CD4-positive, CD25-positive, alpha-beta regulatory T cell (primary cell): ENCODE measurements around the gene PMF1. TPM values are rescaled to one million over a fixed set of nuclear protein-coding genes. Genes with fewer than 3 reads are reported as not detected.
A peak's percentile ranks its signal among the peaks of the same experiment; 100 is the strongest.

Experiments
- ATAC-seq, 2 donors: fragments of 150-1000 bp; cut with Tn5 transposase; one replicate each; pipeline ENCODE4 v1.10.0; 2021; ENCODE audit warnings: low read depth in 2 of 2, moderate number of reproducible peaks in 2 of 2, moderate library complexity in 1 of 2
- DNase-seq, 3 donors: peaks; one replicate each; pipeline versions ENCODE4 v3.0.0 to v3.0.0-alpha.2; 2012 to 2022; ENCODE audit warnings: mixed read lengths in 1 of 3
- H3K27ac ChIP-seq: one replicate; pipeline ENCODE4 v1.7.0; 2013; ENCODE audit warnings: mild to moderate bottlenecking, low read length; ENCODE audit not compliant: insufficient read depth, poor library complexity, severe bottlenecking
- H3K27me3 ChIP-seq: one replicate; pipeline ENCODE4 v1.7.0; 2013; ENCODE audit warnings: low read length; ENCODE audit not compliant: control insufficient read depth, insufficient read depth
- H3K36me3 ChIP-seq: one replicate; pipeline ENCODE4 v1.7.0; 2013; ENCODE audit warnings: mild to moderate bottlenecking, low read length, moderate library complexity; ENCODE audit not compliant: control insufficient read depth, insufficient read depth
- H3K4me1 ChIP-seq: 2 replicates; pipeline ENCODE4 v1.7.0; 2013; ENCODE audit warnings: mild to moderate bottlenecking, low read length; ENCODE audit not compliant: insufficient read depth, control insufficient read depth, poor library complexity, severe bottlenecking
- H3K4me3 ChIP-seq: one replicate; pipeline ENCODE4 v1.7.0; 2013; ENCODE audit warnings: low read depth, mild to moderate bottlenecking, low read length, moderate library complexity
- H3K9me3 ChIP-seq, 2 experiments: 1 replicate in 1 of 2; 2 replicates in 1 of 2; pipeline ENCODE4 v1.7.0; 2013; ENCODE audit warnings: low read length in 2 of 2, mild to moderate bottlenecking in 1 of 2, moderate library complexity in 1 of 2; ENCODE audit not compliant: control insufficient read depth in 2 of 2
- H3K27ac Mint-ChIP-seq, 3 donors: one replicate each; pipeline ENCODE4 v1.8.0; 2020 to 2022; ENCODE audit warnings: mild to moderate bottlenecking in 3 of 3, mixed read lengths in 3 of 3, moderate library complexity in 2 of 3
- H3K27me3 Mint-ChIP-seq: one replicate; pipeline ENCODE4 v1.8.0; 2022; ENCODE audit warnings: mild to moderate bottlenecking, mixed read lengths
- H3K36me3 Mint-ChIP-seq: one replicate; pipeline ENCODE4 v1.8.0; 2020; ENCODE audit warnings: mixed read lengths
- H3K4me1 Mint-ChIP-seq, 4 donors: one replicate each; pipeline ENCODE4 v1.8.0; 2020 to 2022; ENCODE audit warnings: mixed read lengths in 4 of 4, mild to moderate bottlenecking in 1 of 4
- H3K4me3 Mint-ChIP-seq, 4 donors: one replicate each; pipeline ENCODE4 v1.8.0; 2020 to 2022; ENCODE audit warnings: mild to moderate bottlenecking in 4 of 4, mixed read lengths in 4 of 4, moderate library complexity in 3 of 4
- H3K9me3 Mint-ChIP-seq, 7 donors: one replicate each; pipeline ENCODE4 v1.8.0; 2020 to 2022; ENCODE audit warnings: mixed read lengths in 7 of 7, mild to moderate bottlenecking in 3 of 7, moderate library complexity in 2 of 7
- polyA plus RNA-seq, 4 donors: library from polyadenylated mRNA; unstranded; fragments of 300-500 nt; fragmentation: Illumina TruSeq; gene quantifications; one replicate each; pipeline ENCODE4 v1.2.3, GENCODE V29; 2021
- total RNA-seq: library from RNA; stranded (reverse); gene quantifications from one replicate; pipeline ENCODE4 v1.2.3, GENCODE V29; 2022

Gene PMF1
- total and polyA plus RNA-seq, 5 donors from 2014 or later = 69.3 to 89.9 (median 88.5) TPM

- Mint-ChIP-seq H3K4me1 (peaks cover 0 to 16% (median 11%) of the 10 kb centered on the region in 4 donors), H3K27ac (peak within 1 kb of the TSS in 2 of 3 donors; percentile 43 to 76), H3K27me3 (no peaks in the 10 kb centered on the region), H3K9me3 (no peaks in the 10 kb centered on the region), H3K4me3 (peak within 1 kb of the TSS in 2 of 4 donors; percentile 54 to 85), H3K36me3 (peaks cover 2% of the 10 kb centered on the region)
- Histone ChIP-seq H3K4me1 (peaks cover 21% of the 10 kb centered on the region), H3K27ac (no peak within 1 kb of the TSS), H3K9me3 (no peaks in the 10 kb centered on the region), H3K27me3 (no peaks in the 10 kb centered on the region), H3K36me3 (peaks cover 25% of the 10 kb centered on the region), H3K4me3 (no peak within 1 kb of the TSS)
- DNase-seq (no peak), ATAC-seq (no peak)
Observed at GRCh38 chr1:156247460-156248322, 34.9 kb downstream of the PMF1 start, which contains the start of gene PAQR6. Gene PAQR6 (minus strand): TSS chr1:156248056. CDS start chr1:156246731, 1,325 bp downstream.

DNA sequence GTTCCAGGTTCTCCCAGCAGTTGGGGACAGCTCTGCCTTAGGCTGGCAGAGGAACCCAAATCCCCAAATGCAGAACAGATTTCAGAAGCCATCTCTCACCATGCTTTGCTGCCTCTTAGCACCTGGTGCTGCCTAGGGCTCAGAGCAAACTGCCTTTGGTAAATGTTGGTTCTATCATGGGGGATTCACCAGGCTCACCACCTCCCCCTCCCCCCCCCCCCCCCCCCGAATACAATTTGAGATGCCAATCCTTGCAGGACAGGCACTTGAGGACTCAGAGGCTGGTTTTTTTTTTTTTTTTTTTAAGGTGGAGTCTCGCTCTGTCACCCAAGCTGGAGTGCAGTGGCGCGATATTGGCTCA is 35.5 kb downstream of the PMF1 start:
- Mint-ChIP-seq H3K4me1 (peaks cover 0 to 18% (median 11%) of the 10 kb centered on the region in 4 donors), H3K36me3 (peaks cover 9% of the 10 kb centered on the region), H3K4me3 (no peak overlapping the region), H3K27ac (no peak overlapping the region), H3K27me3 (no peaks in the 10 kb centered on the region), H3K9me3 (no peaks in the 10 kb centered on the region)
- Histone ChIP-seq H3K27me3 (no peaks in the 10 kb centered on the region), H3K4me3 (no peak overlapping the region), H3K9me3 (no peaks in the 10 kb centered on the region), H3K36me3 (peaks cover 31% of the 10 kb centered on the region), H3K4me1 (peaks cover 21% of the 10 kb centered on the region), H3K27ac (no peak overlapping the region)
- ATAC-seq = no peak
- DNase-seq = no peak

DNA sequence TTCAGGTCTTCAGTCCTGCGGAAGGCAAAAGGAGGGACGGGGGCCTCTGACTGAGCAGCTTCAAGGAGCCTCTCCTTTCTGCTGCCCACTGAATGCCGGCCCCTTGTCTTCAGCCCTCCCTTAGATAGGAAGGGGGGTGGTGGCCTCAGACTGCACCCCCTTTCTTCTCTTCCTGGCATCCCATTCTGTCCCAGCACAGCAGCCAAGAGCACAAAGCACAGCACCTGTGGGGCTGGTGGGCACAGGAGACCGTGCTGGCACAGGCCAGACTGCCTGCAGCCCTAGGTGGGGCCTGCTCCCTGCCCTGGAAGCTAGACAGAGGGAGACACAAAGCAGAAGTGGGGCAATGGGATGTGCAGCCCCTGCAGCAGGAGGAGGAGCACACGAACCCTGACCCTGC is 36.8 kb downstream of the PMF1 start:
- no peak for ATAC-seq
- no peak for DNase-seq
- Mint-ChIP-seq H3K4me1 (peaks cover 0 to 15% (median 11%) of the 10 kb centered on the region in 4 donors), H3K27me3 (no peaks in the 10 kb centered on the region), H3K27ac (no peak overlapping the region), H3K9me3 (no peaks in the 10 kb centered on the region), H3K4me3 (peak overlapping the region in 1 of 4 donors; percentile 85), H3K36me3 (peaks cover 18% of the 10 kb centered on the region)
- H3K4me3 ChIP-seq = no peak overlapping the region
- H3K36me3 ChIP-seq = peaks cover 44% of the 10 kb centered on the region
- H3K4me1 ChIP-seq = peaks cover 21% of the 10 kb centered on the region
- no peaks in the 10 kb centered on the region for H3K27me3 ChIP-seq
- no peak overlapping the region for H3K27ac ChIP-seq
- no peaks in the 10 kb centered on the region for H3K9me3 ChIP-seq

DNA sequence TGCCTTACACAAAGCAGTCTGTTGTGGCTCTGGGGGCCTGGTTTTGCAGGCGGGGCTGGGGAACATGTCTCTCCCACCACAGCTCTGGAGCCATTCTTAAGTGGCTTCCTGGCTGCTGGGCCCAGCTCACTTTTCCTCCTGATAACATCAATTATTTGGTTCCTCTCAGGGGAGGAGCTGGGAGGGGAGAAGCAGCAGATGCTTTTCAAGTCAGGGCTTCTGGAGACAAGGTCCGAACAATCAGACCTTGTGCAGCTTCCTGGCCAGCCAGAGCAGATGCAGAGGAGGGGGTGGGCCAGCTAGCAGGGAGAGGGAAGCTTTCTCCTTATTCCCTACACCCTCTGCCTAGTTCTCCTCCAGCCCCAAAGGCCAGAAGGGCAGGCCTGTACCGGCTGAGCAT is 38.7 kb downstream of the PMF1 start:
- peak overlapping the region in 1 of 3 donors; percentile 62 for H3K27ac Mint-ChIP-seq

DNA sequence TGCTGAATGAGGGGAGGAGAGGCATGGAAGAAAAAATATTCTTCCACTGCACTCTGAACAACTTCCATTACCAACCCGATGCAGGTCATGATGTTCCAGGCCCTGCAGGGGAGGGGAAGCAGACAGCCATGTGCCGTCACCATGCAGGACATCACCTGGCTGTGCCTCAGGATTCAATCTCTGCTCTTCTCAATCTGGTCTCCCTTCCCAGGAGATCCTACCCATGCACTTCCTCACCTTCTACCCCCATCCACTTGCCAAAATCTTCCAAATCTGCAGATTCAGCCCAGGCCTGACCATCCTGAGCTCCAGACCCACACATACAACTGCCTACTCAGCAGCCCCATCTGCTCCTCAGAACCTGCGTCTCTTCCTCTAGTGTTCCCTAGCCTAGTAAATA is 40.8 kb downstream of the PMF1 start:
- peak overlapping the region in 2 of 3 donors; percentile 30 to 57 for H3K27ac Mint-ChIP-seq
- H3K4me1 ChIP-seq = no peaks in the 10 kb centered on the region
- ATAC-seq = no peak
- H3K27me3 Mint-ChIP-seq = no peaks in the 10 kb centered on the region
- no peak for DNase-seq
- H3K27me3 ChIP-seq = no peaks in the 10 kb centered on the region
- no peak overlapping the region for H3K4me3 Mint-ChIP-seq
- peaks cover 37% of the 10 kb centered on the region for H3K36me3 Mint-ChIP-seq
- H3K36me3 ChIP-seq = peaks cover 74% of the 10 kb centered on the region
- H3K27ac ChIP-seq = no peak overlapping the region
- no peaks in the 10 kb centered on the region for H3K9me3 ChIP-seq
- no peak overlapping the region for H3K4me3 ChIP-seq
- H3K9me3 Mint-ChIP-seq = no peaks in the 10 kb centered on the region
- H3K4me1 Mint-ChIP-seq = peaks cover 0 to 5% (median 2%) of the 10 kb centered on the region in 4 donors

More for the DNA sequence above, 38.7 kb downstream of the PMF1 start:
- Histone ChIP-seq H3K27me3 (no peaks in the 10 kb centered on the region), H3K9me3 (no peaks in the 10 kb centered on the region), H3K36me3 (peaks cover 55% of the 10 kb centered on the region), H3K4me3 (no peak overlapping the region), H3K27ac (no peak overlapping the region), H3K4me1 (peaks cover 3% of the 10 kb centered on the region)
- H3K36me3 Mint-ChIP-seq = peaks cover 25% of the 10 kb centered on the region
- ATAC-seq (no peak), DNase-seq (no peak)
- no peak overlapping the region for H3K4me3 Mint-ChIP-seq
- H3K9me3 Mint-ChIP-seq = no peaks in the 10 kb centered on the region
- H3K4me1 Mint-ChIP-seq = peaks cover 0 to 5% (median 2%) of the 10 kb centered on the region in 4 donors
- no peaks in the 10 kb centered on the region for H3K27me3 Mint-ChIP-seq

DNA sequence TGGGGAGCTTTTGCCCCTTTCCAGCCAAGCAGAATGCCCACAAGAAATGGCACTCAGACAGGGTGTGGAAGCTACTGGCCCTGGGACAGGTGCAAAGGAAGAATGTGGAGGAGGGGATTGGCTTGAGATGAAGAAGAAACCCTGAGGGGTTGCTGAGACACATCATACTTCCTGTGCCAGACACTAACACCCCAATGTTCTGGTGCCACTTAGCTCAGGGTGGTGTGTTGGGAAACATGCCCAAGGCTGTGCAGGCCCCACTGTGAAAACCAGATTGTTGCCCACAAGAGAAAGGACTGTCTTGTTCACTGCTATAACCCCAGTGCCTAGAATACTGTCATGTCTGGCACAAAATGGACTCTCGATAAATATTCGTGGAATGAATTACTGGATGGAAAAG is 44.9 kb downstream of the PMF1 start:
- ATAC-seq = no peak
- H3K9me3 Mint-ChIP-seq = no peaks in the 10 kb centered on the region
- H3K4me3 Mint-ChIP-seq = no peak overlapping the region

DNA sequence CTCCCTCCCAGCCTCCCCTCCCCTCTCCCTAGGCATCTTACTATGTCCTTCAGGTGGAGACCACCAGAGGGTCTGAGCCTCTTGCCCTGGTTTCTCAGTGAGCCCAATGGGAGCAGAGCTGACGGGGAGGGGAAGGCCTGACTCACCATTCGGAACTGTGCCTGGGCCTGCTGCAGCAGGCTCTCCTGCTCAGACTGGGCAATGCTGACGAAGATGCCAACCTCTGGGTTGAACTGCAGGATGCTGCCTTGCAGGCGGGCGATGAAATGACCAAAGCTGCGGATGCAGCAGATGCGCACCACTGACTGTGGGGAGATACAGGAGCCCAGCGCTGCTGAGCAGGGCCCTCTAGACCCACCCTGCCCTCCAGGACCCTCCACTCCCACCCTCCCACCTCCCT is 46.1 kb downstream of the PMF1 start:
- peak overlapping the region in 1 of 3 donors; percentile 26 for H3K27ac Mint-ChIP-seq
- Histone ChIP-seq H3K4me3 (no peak overlapping the region), H3K27ac (no peak overlapping the region), H3K9me3 (no peaks in the 10 kb centered on the region), H3K27me3 (no peaks in the 10 kb centered on the region), H3K4me1 (no peaks in the 10 kb centered on the region), H3K36me3 (peaks cover 86% of the 10 kb centered on the region)
- no peaks in the 10 kb centered on the region for H3K9me3 Mint-ChIP-seq
- peaks cover 52% of the 10 kb centered on the region for H3K36me3 Mint-ChIP-seq
- DNase-seq (no peak), ATAC-seq (no peak)
- H3K4me1 Mint-ChIP-seq = peaks cover 0 to 2% (median under 1%) of the 10 kb centered on the region in 4 donors
- no peak overlapping the region for H3K4me3 Mint-ChIP-seq
- H3K27me3 Mint-ChIP-seq = no peaks in the 10 kb centered on the region

More for the DNA sequence above, 44.9 kb downstream of the PMF1 start:
- no peaks in the 10 kb centered on the region for H3K27me3 Mint-ChIP-seq
- peaks cover 54% of the 10 kb centered on the region for H3K36me3 Mint-ChIP-seq
- H3K9me3 ChIP-seq = no peaks in the 10 kb centered on the region
- H3K4me1 ChIP-seq = no peaks in the 10 kb centered on the region
- H3K27ac Mint-ChIP-seq = peak overlapping the region in 1 of 3 donors; percentile 14
- H3K27ac ChIP-seq = no peak overlapping the region
- no peaks in the 10 kb centered on the region for H3K27me3 ChIP-seq
- H3K36me3 ChIP-seq = peaks cover 86% of the 10 kb centered on the region
- H3K4me1 Mint-ChIP-seq = peaks cover 0 to 3% (median 0%) of the 10 kb centered on the region in 4 donors
- no peak overlapping the region for H3K4me3 ChIP-seq
- DNase-seq = no peak
